ENCODE measurements around the gene C11orf58. TPM values are rescaled to one million over a fixed set of nuclear protein-coding genes. Genes with fewer than 3 reads are reported as not detected.

C11orf58 gene
- total and polyA plus RNA-seq, 2 donors from 2014 or later: 113 to 117 TPM

GRCh38 chr11:16793009-16793408 is 54.6 kb downstream of the C11orf58 start:
- peaks cover 0 to 51% (median 18%) of the 10 kb centered on the region in 3 donors for H3K36me3 ChIP-seq (ENCODE audit: control insufficient read depth in 2 of 3, insufficient read depth in 3 of 3, low read length in 3 of 3)
- no peak overlapping the region for H3K27ac ChIP-seq (ENCODE audit: low read depth in 2 of 2, low read length in 2 of 2)
- no peak overlapping the region for H3K4me3 ChIP-seq (ENCODE audit: low read length in 3 of 3)
- no peaks in the 10 kb centered on the region for H3K27me3 ChIP-seq (ENCODE audit: control insufficient read depth, insufficient read depth, low read length)
- H3K9ac ChIP-seq (ENCODE audit: low read length in 3 of 3): no peak overlapping the region
- TF ChIP-seq CTCF (IDR thresholded peaks at IDR 0.05; ENCODE audit: borderline replicate concordance, extremely low read depth, insufficient read depth): no peak
- DNase-seq (no peak), FAIRE-seq (no peak)
- intact Hi-C loops (cut with DNase I): no loop called here
- no peaks in the 10 kb centered on the region for H3K9me3 ChIP-seq (ENCODE audit: control insufficient read depth in 2 of 3, insufficient read depth in 1 of 3, low read length in 3 of 3)
- H3K4me1 ChIP-seq (ENCODE audit: control insufficient read depth in 2 of 3, insufficient read depth in 2 of 3, low read depth in 1 of 3, low read length in 3 of 3): peaks cover 0 to 14% (median 6%) of the 10 kb centered on the region in 3 donors

- H3K9ac ChIP-seq (ENCODE audit: low read length in 3 of 3): no peak overlapping the region
- no peak for TF ChIP-seq CTCF (IDR thresholded peaks at IDR 0.05; ENCODE audit: borderline replicate concordance, extremely low read depth, insufficient read depth)
- H3K4me1 ChIP-seq (ENCODE audit: control insufficient read depth in 2 of 3, insufficient read depth in 2 of 3, low read depth in 1 of 3, low read length in 3 of 3): peaks cover 0 to 10% (median under 1%) of the 10 kb centered on the region in 3 donors
- H3K9me3 ChIP-seq (ENCODE audit: control insufficient read depth in 2 of 3, insufficient read depth in 1 of 3, low read length in 3 of 3): no peaks in the 10 kb centered on the region
- H3K36me3 ChIP-seq (ENCODE audit: control insufficient read depth in 2 of 3, insufficient read depth in 3 of 3, low read length in 3 of 3): peaks cover 0 to 46% (median 18%) of the 10 kb centered on the region in 3 donors
- FAIRE-seq (no peak), DNase-seq (no peak)
- intact Hi-C loops (cut with DNase I): no loop called here
- H3K27me3 ChIP-seq (ENCODE audit: control insufficient read depth, insufficient read depth, low read length): no peaks in the 10 kb centered on the region
- H3K4me3 ChIP-seq (ENCODE audit: low read length in 3 of 3): no peak overlapping the region
- H3K27ac ChIP-seq (ENCODE audit: low read depth in 2 of 2, low read length in 2 of 2): no peak overlapping the region
Observed at GRCh38 chr11:16793511-16793910, 55.1 kb downstream of the C11orf58 start.

- Histone ChIP-seq H3K4me3 (ENCODE audit: low read length in 3 of 3) (no peak overlapping the region), H3K27me3 (ENCODE audit: control insufficient read depth, insufficient read depth, low read length) (no peaks in the 10 kb centered on the region), H3K27ac (ENCODE audit: low read depth in 2 of 2, low read length in 2 of 2) (no peak overlapping the region), H3K9ac (ENCODE audit: low read length in 3 of 3) (no peak overlapping the region), H3K36me3 (ENCODE audit: control insufficient read depth in 2 of 3, insufficient read depth in 3 of 3, low read length in 3 of 3) (peaks cover 0 to 46% (median 18%) of the 10 kb centered on the region in 3 donors), H3K9me3 (ENCODE audit: control insufficient read depth in 2 of 3, insufficient read depth in 1 of 3, low read length in 3 of 3) (no peaks in the 10 kb centered on the region), H3K4me1 (ENCODE audit: control insufficient read depth in 2 of 3, insufficient read depth in 2 of 3, low read depth in 1 of 3, low read length in 3 of 3) (peaks cover 0 to 4% (median 0%) of the 10 kb centered on the region in 3 donors)
- no peak for DNase-seq
- intact Hi-C loops (cut with DNase I): no loop called here
- TF ChIP-seq CTCF (IDR thresholded peaks at IDR 0.05; ENCODE audit: borderline replicate concordance, extremely low read depth, insufficient read depth): no peak
- no peak for FAIRE-seq
Observed at GRCh38 chr11:16794047-16794818, 55.8 kb downstream of the C11orf58 start.
